ENCODE results near the gene C1orf174. TPM values are rescaled to one million over a fixed set of nuclear protein-coding genes. Genes with fewer than 3 reads are reported as not detected.

The C1orf174 gene
- total and polyA plus RNA-seq, 2 of the 13 experiments (the other 11 are each of a cell fraction or from before 2014, with no cell fraction given): 21.6 to 31.4 TPM

DNA sequence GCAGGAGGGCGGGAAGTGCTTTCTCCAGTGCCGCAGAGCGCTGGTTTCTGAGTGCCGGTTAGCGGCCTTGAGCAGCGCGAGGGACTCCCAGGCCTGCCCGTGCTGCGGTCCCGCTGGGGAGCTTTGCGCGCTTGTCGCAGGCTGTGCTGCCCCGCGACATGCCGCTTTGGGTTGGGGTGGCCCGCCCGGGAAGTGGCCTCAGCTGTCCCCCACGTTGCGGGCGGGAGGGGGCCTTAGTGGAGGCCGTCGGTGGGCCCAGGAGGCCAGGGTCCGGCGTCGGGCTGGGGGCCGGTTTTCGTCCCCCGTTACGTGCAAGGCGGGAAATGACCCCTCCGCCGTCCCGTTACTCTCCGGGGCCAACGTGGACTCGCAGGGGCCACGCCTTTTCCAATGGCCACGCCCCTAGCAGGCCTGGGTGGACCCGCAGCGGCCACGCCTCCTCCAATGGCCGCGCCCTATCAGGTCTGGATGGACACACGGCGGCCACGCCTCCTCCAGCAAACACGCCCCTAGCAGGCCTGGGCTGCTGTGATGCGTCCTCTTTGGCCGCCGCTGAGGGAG, 977 bp upstream of the C1orf174 start (continued):
- TF ChIP-seq ZNF687 (CRISPR knock-in tag; IDR thresholded peaks at IDR 0.05) (peak; percentile 83), ZNF878 (CRISPR knock-in tag; IDR thresholded peaks at IDR 0.05) (no peak), ZNF773 (CRISPR knock-in tag; IDR thresholded peaks at IDR 0.05; ENCODE audit: borderline replicate concordance) (no peak), NAIF1 (CRISPR knock-in tag; IDR thresholded peaks at IDR 0.05; ENCODE audit: borderline replicate concordance) (no peak), ZNF761 (CRISPR knock-in tag; conservative IDR thresholded peaks at IDR 0.05) (0 out of 2 replicates have a peak, but pooled peaks have one; percentile 41), ZZZ3 (CRISPR knock-in tag; IDR thresholded peaks at IDR 0.05; ENCODE audit: borderline replicate concordance) (no peak), NRL (CRISPR knock-in tag; IDR thresholded peaks at IDR 0.05; ENCODE audit: borderline replicate concordance) (no peak), MIXL1 (CRISPR knock-in tag; IDR thresholded peaks at IDR 0.05) (0 out of 2 replicates have a peak, but pooled peaks have one; percentile 19), NBN (conservative IDR thresholded peaks at IDR 0.05) (no peak), STAG1 (CRISPR knock-in tag; IDR thresholded peaks at IDR 0.05) (no peak), PCBP1 (IDR thresholded peaks at IDR 0.05; ENCODE audit: borderline replicate concordance, low read depth, low read length) (no peak), HNF1A (IDR thresholded peaks at IDR 0.05; ENCODE audit: low read depth) (no peak), HNF1A (CRISPR knock-in tag; IDR thresholded peaks at IDR 0.05; ENCODE audit: borderline replicate concordance) (no peak), BRD4 (CRISPR knock-in tag; IDR thresholded peaks at IDR 0.05) (no peak), NFIB (CRISPR knock-in tag; IDR thresholded peaks at IDR 0.05; ENCODE audit: borderline replicate concordance) (no peak)
- TF ChIP-seq, protein P1, sequence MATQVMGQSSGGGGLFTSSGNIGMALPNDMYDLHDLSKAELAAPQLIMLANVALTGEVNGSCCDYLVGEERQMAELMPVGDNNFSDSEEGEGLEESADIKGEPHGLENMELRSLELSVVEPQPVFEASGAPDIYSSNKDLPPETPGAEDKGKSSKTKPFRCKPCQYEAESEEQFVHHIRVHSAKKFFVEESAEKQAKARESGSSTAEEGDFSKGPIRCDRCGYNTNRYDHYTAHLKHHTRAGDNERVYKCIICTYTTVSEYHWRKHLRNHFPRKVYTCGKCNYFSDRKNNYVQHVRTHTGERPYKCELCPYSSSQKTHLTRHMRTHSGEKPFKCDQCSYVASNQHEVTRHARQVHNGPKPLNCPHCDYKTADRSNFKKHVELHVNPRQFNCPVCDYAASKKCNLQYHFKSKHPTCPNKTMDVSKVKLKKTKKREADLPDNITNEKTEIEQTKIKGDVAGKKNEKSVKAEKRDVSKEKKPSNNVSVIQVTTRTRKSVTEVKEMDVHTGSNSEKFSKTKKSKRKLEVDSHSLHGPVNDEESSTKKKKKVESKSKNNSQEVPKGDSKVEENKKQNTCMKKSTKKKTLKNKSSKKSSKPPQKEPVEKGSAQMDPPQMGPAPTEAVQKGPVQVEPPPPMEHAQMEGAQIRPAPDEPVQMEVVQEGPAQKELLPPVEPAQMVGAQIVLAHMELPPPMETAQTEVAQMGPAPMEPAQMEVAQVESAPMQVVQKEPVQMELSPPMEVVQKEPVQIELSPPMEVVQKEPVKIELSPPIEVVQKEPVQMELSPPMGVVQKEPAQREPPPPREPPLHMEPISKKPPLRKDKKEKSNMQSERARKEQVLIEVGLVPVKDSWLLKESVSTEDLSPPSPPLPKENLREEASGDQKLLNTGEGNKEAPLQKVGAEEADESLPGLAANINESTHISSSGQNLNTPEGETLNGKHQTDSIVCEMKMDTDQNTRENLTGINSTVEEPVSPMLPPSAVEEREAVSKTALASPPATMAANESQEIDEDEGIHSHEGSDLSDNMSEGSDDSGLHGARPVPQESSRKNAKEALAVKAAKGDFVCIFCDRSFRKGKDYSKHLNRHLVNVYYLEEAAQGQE (IDR thresholded peaks at IDR 0.05; ENCODE audit: borderline replicate concordance in 1 of 2, low read depth in 1 of 2, low read length in 2 of 2): no peak
